ENCODE results near the gene APCS.

Gene APCS

GRCh38 chr1:159591981-159592380 lies 4.4 kb downstream of the APCS start:
- no peak overlapping the region for H3K4me3 ChIP-seq (ENCODE audit: low read length)
- H3K36me3 ChIP-seq (ENCODE audit: control insufficient read depth, low read depth, low read length): no peaks in the 10 kb centered on the region
- H3K9ac ChIP-seq (ENCODE audit: low read length): no peak overlapping the region
- no peak overlapping the region for H3K27ac ChIP-seq (ENCODE audit: low read length)
- no peaks in the 10 kb centered on the region for H3K27me3 ChIP-seq (ENCODE audit: control insufficient read depth, insufficient read depth, low read length)
- no peaks in the 10 kb centered on the region for H3K9me3 ChIP-seq (ENCODE audit: control insufficient read depth, low read depth, low read length)
- H3K4me1 ChIP-seq (ENCODE audit: control insufficient read depth, low read depth, low read length): no peaks in the 10 kb centered on the region

- H3K9ac ChIP-seq (ENCODE audit: low read length): no peak overlapping the region
Observed at GRCh38 chr1:159594625-159595405, 7.2 kb downstream of the APCS start.

GRCh38 chr1:159598196-159598595 lies 10.6 kb downstream of the APCS start:
- H3K9ac ChIP-seq (ENCODE audit: low read length): no peak overlapping the region
- H3K27ac ChIP-seq (ENCODE audit: low read length): no peak overlapping the region
- H3K36me3 ChIP-seq (ENCODE audit: control insufficient read depth, low read depth, low read length): no peaks in the 10 kb centered on the region
- no peaks in the 10 kb centered on the region for H3K9me3 ChIP-seq (ENCODE audit: control insufficient read depth, low read depth, low read length)
- H3K4me3 ChIP-seq (ENCODE audit: low read length): no peak overlapping the region
- no peaks in the 10 kb centered on the region for H3K4me1 ChIP-seq (ENCODE audit: control insufficient read depth, low read depth, low read length)
- H3K27me3 ChIP-seq (ENCODE audit: control insufficient read depth, insufficient read depth, low read length): no peaks in the 10 kb centered on the region

More at GRCh38 chr1:159594625-159595405, 7.2 kb downstream of the APCS start:
- Histone ChIP-seq H3K9me3 (ENCODE audit: control insufficient read depth, low read depth, low read length) (no peaks in the 10 kb centered on the region), H3K27ac (ENCODE audit: low read length) (no peak overlapping the region), H3K27me3 (ENCODE audit: control insufficient read depth, insufficient read depth, low read length) (no peaks in the 10 kb centered on the region), H3K36me3 (ENCODE audit: control insufficient read depth, low read depth, low read length) (no peaks in the 10 kb centered on the region), H3K4me3 (ENCODE audit: low read length) (no peak overlapping the region), H3K4me1 (ENCODE audit: control insufficient read depth, low read depth, low read length) (no peaks in the 10 kb centered on the region)

GRCh38 chr1:159600894-159601293 lies 13.3 kb downstream of the APCS start:
- no peaks in the 10 kb centered on the region for H3K4me1 ChIP-seq (ENCODE audit: control insufficient read depth, low read depth, low read length)
- H3K27me3 ChIP-seq (ENCODE audit: control insufficient read depth, insufficient read depth, low read length): no peaks in the 10 kb centered on the region
- peaks cover 5% of the 10 kb centered on the region for H3K9me3 ChIP-seq (ENCODE audit: control insufficient read depth, low read depth, low read length)

GRCh38 chr1:159602501-159602999 lies 14.9 kb downstream of the APCS start:
- no peaks in the 10 kb centered on the region for H3K27me3 ChIP-seq (ENCODE audit: control insufficient read depth, insufficient read depth, low read length)
- peaks cover 5% of the 10 kb centered on the region for H3K9me3 ChIP-seq (ENCODE audit: control insufficient read depth, low read depth, low read length)
- no peak overlapping the region for H3K27ac ChIP-seq (ENCODE audit: low read length)
- no peaks in the 10 kb centered on the region for H3K36me3 ChIP-seq (ENCODE audit: control insufficient read depth, low read depth, low read length)
- no peak overlapping the region for H3K4me3 ChIP-seq (ENCODE audit: low read length)
- H3K9ac ChIP-seq (ENCODE audit: low read length): no peak overlapping the region
- no peaks in the 10 kb centered on the region for H3K4me1 ChIP-seq (ENCODE audit: control insufficient read depth, low read depth, low read length)

More at GRCh38 chr1:159600894-159601293, 13.3 kb downstream of the APCS start:
- Histone ChIP-seq H3K4me3 (ENCODE audit: low read length) (no peak overlapping the region), H3K27ac (ENCODE audit: low read length) (no peak overlapping the region), H3K9ac (ENCODE audit: low read length) (no peak overlapping the region), H3K36me3 (ENCODE audit: control insufficient read depth, low read depth, low read length) (no peaks in the 10 kb centered on the region)

GRCh38 chr1:159612211-159612885 lies 24.7 kb downstream of the APCS start:
- no peaks in the 10 kb centered on the region for H3K4me1 ChIP-seq (ENCODE audit: control insufficient read depth, low read depth, low read length)
- H3K27ac ChIP-seq (ENCODE audit: low read length): no peak overlapping the region
- no peaks in the 10 kb centered on the region for H3K27me3 ChIP-seq (ENCODE audit: control insufficient read depth, insufficient read depth, low read length)
- H3K36me3 ChIP-seq (ENCODE audit: control insufficient read depth, low read depth, low read length): no peaks in the 10 kb centered on the region
- H3K9ac ChIP-seq (ENCODE audit: low read length): no peak overlapping the region
- H3K9me3 ChIP-seq (ENCODE audit: control insufficient read depth, low read depth, low read length): no peaks in the 10 kb centered on the region
- no peak overlapping the region for H3K4me3 ChIP-seq (ENCODE audit: low read length)

GRCh38 chr1:159632922-159633321 lies 45.3 kb downstream of the APCS start:
- Histone ChIP-seq H3K4me3 (ENCODE audit: low read length) (no peak overlapping the region), H3K9me3 (ENCODE audit: control insufficient read depth, low read depth, low read length) (no peaks in the 10 kb centered on the region), H3K27me3 (ENCODE audit: control insufficient read depth, insufficient read depth, low read length) (no peaks in the 10 kb centered on the region), H3K36me3 (ENCODE audit: control insufficient read depth, low read depth, low read length) (no peaks in the 10 kb centered on the region), H3K4me1 (ENCODE audit: control insufficient read depth, low read depth, low read length) (no peaks in the 10 kb centered on the region), H3K27ac (ENCODE audit: low read length) (no peak overlapping the region), H3K9ac (ENCODE audit: low read length) (no peak overlapping the region)
